ENCODE data around the gene FER. TPM values are rescaled to one million over a fixed set of nuclear protein-coding genes. Genes with fewer than 3 reads are reported as not detected.

Gene FER
- total RNA-seq, 1 experiment from 2014 or later: 20.6 TPM

- intact Hi-C loops (cut with micrococcal nuclease; ENCODE audit: unreplicated experiment): no loop called here
These were observed 158.1 kb downstream of the FER start for GRCh38 chr5:108905805-108906204.

GRCh38 chr5:108910627-108911026, 162.9 kb downstream of the FER start:
- TF ChIP-seq CTCF (conservative IDR thresholded peaks at IDR 0.05) (no peak), EZH2 (IDR thresholded peaks at IDR 0.05; ENCODE audit: low read depth) (no peak)
- POLR2A ChIA-PET (ENCODE audit: unreplicated experiment): no interaction called here
- Histone ChIP-seq H3K27me3 (ENCODE audit: insufficient read depth, low read depth) (no peaks in the 10 kb centered on the region), H4K20me1 (ENCODE audit: insufficient read depth) (no peaks in the 10 kb centered on the region), H3K4me3 (no peak overlapping the region), H3K9me3 (ENCODE audit: insufficient read depth, low read depth) (no peaks in the 10 kb centered on the region), H3K4me1 (replicated peaks; ENCODE audit: insufficient read depth) (no peaks in the 10 kb centered on the region), H3K4me2 (no peak overlapping the region), H3F3A (ENCODE audit: insufficient read depth, low read depth) (no peaks in the 10 kb centered on the region), H3K79me2 (ENCODE audit: low read depth) (no peaks in the 10 kb centered on the region), H2AFZ (no peak overlapping the region), H3K27ac (no peak overlapping the region), H3K9me2 (ENCODE audit: insufficient read depth) (no peaks in the 10 kb centered on the region), H3K36me3 (ENCODE audit: low read depth) (no peaks in the 10 kb centered on the region)
- no peak for DNase-seq
- intact Hi-C loops (cut with micrococcal nuclease; ENCODE audit: unreplicated experiment): no loop called here
- no TSS peak for BruUV-seq (replicated peaks)
- CTCF ChIA-PET: no interaction called here

More at GRCh38 chr5:108905805-108906204, 158.1 kb downstream of the FER start:
- Histone ChIP-seq H3K4me3 (no peak overlapping the region), H3K9me3 (ENCODE audit: insufficient read depth, low read depth) (no peaks in the 10 kb centered on the region), H3K36me3 (ENCODE audit: low read depth) (no peaks in the 10 kb centered on the region), H3K4me2 (no peak overlapping the region), H2AFZ (no peak overlapping the region), H3K27ac (no peak overlapping the region), H3K27me3 (ENCODE audit: insufficient read depth, low read depth) (no peaks in the 10 kb centered on the region), H4K20me1 (ENCODE audit: insufficient read depth) (no peaks in the 10 kb centered on the region), H3F3A (ENCODE audit: insufficient read depth, low read depth) (no peaks in the 10 kb centered on the region), H3K79me2 (ENCODE audit: low read depth) (no peaks in the 10 kb centered on the region), H3K4me1 (replicated peaks; ENCODE audit: insufficient read depth) (0 out of 2 replicates have a peak, but pooled peaks cover 2% of the 10 kb centered on the region), H3K9me2 (ENCODE audit: insufficient read depth) (no peaks in the 10 kb centered on the region)
- BruUV-seq (replicated peaks): no TSS peak
- POLR2A ChIA-PET (ENCODE audit: unreplicated experiment): no interaction called here
- no peak for TF ChIP-seq CTCF (conservative IDR thresholded peaks at IDR 0.05)
- no peak for TF ChIP-seq EZH2 (IDR thresholded peaks at IDR 0.05; ENCODE audit: low read depth)
- CTCF ChIA-PET: no interaction called here
- no peak for DNase-seq

- intact Hi-C loops (cut with micrococcal nuclease; ENCODE audit: unreplicated experiment): no loop called here
- no peaks in the 10 kb centered on the region for H3K9me2 ChIP-seq (ENCODE audit: insufficient read depth)
- no peak overlapping the region for H3K4me3 ChIP-seq
- ChIA-PET POLR2A (ENCODE audit: unreplicated experiment) (no interaction called here), CTCF (no interaction called here)
- H3K79me2 ChIP-seq (ENCODE audit: low read depth): no peaks in the 10 kb centered on the region
- H3K36me3 ChIP-seq (ENCODE audit: low read depth): no peaks in the 10 kb centered on the region
- no peaks in the 10 kb centered on the region for H4K20me1 ChIP-seq (ENCODE audit: insufficient read depth)
- no peak for DNase-seq
- no peaks in the 10 kb centered on the region for H3K4me1 ChIP-seq (replicated peaks; ENCODE audit: insufficient read depth)
- H3K9me3 ChIP-seq (ENCODE audit: insufficient read depth, low read depth): no peaks in the 10 kb centered on the region
- BruUV-seq (replicated peaks): no TSS peak
- no peaks in the 10 kb centered on the region for H3K27me3 ChIP-seq (ENCODE audit: insufficient read depth, low read depth)
- no peak overlapping the region for H3K4me2 ChIP-seq
- no peak for TF ChIP-seq EZH2 (IDR thresholded peaks at IDR 0.05; ENCODE audit: low read depth)
- TF ChIP-seq CTCF (conservative IDR thresholded peaks at IDR 0.05): no peak
- H3F3A ChIP-seq (ENCODE audit: insufficient read depth, low read depth): no peaks in the 10 kb centered on the region
- no peak overlapping the region for H3K27ac ChIP-seq
- no peak overlapping the region for H2AFZ ChIP-seq
These were observed 163.4 kb downstream of the FER start for GRCh38 chr5:108911055-108911454.
